ENCODE measurements around the gene ACOXL.

DNA sequence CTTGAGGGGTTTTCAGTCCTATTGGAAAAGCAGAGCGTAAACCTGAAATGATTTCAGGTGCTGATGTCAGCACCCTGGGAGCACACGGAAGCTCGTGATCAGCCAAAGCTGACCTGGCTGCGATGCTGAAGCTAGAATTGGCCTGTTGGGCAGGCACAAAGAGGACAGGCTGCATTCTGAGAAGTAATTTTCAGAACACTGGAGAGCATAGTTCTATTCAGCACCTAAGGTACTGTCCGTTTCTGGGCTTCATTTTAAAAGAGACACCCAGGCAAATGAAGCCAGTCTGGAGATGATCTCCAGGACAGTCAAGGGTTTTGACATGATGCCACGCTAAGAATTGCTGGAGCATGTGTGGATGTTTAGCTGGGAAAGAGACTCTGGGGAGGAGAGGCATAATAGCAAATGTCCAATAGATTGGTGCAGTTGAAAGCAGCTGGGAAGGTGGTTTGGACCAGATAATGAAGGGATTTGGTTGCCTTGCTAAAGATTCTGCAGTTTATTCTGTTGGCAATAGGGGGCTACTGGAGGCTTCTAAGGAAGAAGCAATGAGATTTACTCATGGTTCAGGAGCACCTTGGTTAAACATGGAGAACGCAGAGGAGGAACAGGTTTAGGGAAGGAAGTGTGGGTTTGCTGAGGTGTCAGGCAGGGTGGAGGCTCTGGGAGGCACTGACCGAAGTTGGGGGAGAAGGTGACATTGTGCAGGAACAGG lies 86.6 kb downstream of the ACOXL start:
- TF ChIP-seq, protein P1, sequence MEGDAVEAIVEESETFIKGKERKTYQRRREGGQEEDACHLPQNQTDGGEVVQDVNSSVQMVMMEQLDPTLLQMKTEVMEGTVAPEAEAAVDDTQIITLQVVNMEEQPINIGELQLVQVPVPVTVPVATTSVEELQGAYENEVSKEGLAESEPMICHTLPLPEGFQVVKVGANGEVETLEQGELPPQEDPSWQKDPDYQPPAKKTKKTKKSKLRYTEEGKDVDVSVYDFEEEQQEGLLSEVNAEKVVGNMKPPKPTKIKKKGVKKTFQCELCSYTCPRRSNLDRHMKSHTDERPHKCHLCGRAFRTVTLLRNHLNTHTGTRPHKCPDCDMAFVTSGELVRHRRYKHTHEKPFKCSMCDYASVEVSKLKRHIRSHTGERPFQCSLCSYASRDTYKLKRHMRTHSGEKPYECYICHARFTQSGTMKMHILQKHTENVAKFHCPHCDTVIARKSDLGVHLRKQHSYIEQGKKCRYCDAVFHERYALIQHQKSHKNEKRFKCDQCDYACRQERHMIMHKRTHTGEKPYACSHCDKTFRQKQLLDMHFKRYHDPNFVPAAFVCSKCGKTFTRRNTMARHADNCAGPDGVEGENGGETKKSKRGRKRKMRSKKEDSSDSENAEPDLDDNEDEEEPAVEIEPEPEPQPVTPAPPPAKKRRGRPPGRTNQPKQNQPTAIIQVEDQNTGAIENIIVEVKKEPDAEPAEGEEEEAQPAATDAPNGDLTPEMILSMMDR (IDR thresholded peaks at IDR 0.05): no peak
- no peak for TF ChIP-seq POLR2A (IDR thresholded peaks at IDR 0.05)
